GM21786 (cell line): ENCODE results near the gene NGEF.

Source experiments
- ATAC-seq: cut with Tn5 transposase; IDR thresholded peaks from one replicate; pipeline ENCODE4 v1.9.1; 2021; ENCODE audit not compliant: unreplicated experiment

NGEF gene

DNA sequence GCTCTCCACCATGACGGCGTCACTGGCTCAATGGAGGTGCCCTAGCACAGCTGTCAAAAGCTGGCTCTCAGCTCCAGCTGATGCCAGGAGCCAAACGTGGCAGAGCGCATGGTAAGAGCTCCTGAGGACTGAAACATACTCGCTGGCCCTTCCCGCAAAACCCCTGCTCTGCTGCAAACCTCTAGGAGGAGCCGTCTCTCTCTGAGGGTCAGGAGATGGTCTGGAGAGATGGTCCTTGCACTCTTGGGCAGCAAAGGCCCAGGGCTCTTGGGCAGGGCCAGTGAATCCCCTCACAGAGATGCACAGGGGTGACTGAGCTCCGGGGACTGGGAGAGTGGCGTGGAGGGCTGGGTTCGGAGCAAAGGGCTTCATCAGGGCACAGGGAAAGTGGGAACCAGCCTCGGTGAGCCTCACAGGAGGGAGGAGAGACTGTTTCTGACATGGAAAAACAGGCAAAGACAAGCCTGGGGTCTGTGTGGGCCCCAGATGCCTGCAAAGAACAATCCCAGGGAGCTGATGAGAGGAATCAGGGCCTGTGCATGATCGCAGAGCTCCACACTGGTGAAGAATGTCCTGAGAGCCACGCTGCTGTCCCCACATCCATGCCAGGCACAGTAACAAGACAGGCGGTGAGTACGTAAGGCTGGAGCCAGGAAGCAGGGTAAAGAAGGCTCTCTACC, 125.7 kb downstream of the NGEF start:
- ATAC-seq = no peak

DNA sequence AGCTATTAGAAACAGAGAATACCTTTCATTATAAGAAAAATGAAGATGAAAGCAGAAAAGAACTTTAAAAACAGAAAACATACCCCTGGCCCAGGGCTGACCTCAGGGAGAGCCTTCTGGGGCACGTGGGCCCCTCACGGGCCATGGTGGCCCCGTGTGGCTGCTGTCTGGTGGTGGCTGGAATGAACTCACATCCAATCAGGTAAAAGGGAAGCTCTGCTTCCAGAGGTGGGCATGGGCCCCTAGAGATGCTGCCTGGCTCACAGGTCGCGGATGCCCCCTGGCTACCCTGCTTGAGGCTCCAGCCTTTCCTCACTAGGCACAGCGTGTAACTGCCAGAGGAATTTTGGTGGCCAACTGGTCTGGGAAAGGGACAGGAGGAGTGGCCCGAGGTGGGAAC, 126.4 kb downstream of the NGEF start:
- no peak for ATAC-seq

DNA sequence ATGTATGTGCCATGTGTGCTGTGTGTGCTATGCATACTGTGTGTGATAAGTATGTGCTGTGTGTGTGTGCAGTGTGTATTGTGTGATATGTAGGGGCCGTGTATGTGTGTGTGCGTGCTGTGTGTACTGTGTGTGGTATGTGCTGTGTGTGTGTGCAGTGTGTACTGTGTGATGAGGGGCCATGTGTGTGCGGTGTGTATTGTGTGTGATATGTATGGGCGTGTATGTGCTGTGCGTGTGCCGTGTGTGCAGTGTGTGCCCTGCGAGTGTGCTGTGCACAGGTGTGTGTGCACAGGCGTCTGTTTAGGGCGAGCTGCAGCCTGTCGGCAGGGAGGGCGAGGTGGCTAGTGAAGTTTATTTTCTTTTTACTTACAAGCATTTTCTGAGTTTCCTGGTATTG, 126.9 kb downstream of the NGEF start:
- ATAC-seq = no peak

DNA sequence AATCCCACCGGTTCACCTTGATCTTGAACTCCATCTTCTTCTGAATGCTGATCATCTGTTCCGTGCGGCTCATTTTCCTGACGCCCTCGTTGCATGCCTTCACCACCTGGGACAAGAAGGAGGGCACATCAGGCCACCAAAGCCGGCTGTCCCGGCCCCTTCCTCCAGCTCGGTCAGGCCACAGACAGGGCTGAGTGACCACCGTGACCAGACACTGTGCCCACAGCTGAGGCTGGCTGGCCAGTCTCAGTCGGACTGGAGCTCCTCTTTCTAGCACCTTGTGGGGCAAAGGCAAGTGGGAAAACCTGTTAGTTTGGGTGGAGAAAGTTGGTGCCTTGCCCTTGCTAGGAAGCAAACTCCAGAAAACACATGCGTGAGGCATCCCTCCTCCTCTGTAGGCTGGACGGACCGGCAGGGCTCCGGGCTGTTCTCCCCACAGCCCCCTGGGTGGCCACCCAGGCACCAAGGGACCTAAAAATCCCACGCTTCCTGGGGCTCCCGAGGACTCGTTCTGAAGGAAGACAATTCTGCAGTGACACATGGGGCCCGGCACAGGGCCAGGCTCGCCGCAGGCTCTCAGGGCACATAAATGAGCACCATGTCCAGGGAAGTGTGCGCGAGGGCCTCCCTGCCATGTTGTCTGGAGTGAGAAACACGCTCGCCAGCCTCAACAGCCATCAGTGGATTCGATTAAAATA, 127.6 kb downstream of the NGEF start:
- no peak for ATAC-seq

DNA sequence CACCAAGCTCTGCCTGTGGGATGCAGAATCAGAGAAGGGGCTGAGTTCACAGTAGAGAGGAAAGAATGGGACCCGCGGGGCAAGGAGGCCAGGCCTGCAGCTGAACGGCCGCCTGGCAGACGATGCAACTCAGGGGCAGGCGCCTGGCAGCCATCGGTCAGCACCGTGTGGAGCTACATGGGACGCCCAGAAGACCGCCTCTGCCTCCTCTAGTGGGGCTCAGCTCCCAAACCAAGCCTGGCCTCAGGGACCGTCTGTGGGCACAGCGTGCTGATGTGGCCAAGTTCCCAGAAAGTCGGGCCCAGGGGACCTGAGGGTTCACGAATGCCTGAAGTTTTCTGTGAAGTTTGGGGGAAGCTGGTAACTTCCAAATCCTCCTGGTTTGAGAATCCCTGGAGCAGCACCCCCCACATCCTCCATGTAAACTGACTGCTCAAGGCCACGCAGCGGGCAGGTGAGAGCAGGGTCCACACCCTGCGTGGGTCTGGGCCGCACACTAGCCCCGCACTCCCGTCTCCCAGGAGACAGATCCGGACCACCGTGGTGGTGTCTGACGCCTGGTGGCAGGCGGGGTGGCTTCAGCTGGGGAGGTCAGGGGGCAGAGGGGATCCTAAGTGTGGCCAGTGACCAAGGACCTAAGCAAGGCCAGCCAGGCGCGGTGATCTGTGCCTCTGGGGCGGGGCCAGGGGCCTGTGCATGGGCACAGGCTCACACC, 128.3 kb downstream of the NGEF start:
- no peak for ATAC-seq

DNA sequence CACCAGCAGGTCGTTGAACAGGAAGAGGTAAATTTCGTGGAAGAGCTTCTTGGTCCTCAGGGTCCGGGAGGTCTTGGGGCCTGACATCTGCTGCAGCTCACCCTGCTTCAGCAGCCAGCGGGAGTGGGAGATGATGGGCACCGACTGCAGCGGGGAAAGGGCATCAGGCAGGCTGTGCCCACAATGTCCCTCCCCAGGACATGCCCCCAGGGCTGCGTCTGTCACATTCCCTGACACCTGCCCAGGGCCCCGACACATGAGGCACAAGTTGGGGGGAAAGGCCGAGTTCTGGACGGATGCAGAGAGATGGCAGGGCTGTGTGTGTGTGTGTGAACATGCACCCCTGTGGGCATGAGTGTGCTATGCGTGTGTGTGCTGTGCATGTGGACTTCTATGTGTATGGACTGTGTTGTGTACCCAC, 129.0 kb downstream of the NGEF start:
- no peak for ATAC-seq

DNA sequence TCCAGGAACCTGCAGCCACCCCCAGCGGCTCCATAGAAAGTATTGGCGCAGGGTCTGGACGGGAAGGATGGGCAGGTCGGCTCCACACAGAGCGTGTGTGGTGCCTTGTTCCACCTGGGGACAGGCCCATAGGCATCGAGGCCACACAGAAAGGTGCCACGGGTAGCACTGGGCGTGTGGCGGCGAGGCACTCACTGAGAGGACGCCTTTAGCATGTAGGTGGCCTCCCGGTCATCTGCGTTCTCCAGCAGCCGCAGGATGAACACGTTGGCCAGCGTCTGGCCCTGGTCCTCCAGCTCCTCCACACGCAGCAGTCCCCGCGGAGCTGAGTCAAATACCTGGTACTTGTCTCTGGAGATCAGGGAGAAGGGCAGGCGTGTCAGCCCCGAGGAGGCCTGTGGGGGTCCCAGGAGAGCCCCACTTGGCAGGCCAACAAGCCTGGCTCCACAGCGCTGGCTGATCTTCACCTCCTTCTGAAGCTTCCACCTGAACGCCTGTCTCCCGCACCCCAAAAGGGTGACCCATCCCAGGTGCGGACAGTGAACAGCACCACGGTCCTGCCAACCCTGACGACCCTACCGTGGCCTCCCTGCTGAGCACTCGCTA, 129.8 kb downstream of the NGEF start:
- no peak for ATAC-seq

DNA sequence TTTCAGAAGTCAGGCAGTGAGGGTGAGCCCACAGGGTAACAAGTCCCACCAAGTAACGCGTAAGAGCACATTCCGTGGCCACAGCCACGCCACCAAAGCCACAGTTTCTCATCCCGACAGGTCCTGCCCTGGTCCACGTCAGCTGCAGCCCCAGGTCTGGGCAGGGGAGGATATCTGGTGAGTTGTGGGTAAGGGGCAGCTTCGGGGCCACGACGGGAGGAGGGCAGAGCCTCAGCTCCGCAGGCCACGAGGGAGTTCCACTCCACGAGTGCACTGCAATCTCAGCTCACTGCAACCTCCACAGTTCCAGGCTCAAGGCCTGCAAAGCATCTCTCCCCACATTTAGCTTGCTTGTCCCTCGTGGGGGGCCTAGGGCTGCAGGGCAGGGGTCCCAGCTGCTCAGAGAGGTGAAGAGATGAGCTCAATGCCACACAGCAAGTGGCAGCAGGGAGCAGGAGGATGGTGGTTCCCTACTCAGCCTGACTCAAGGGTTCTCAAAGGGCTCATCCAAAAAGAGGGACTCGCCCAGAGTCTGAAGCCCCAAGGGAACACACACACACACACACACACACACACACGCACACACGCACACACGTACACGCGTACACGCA, 130.4 kb downstream of the NGEF start:
- no peak for ATAC-seq

DNA sequence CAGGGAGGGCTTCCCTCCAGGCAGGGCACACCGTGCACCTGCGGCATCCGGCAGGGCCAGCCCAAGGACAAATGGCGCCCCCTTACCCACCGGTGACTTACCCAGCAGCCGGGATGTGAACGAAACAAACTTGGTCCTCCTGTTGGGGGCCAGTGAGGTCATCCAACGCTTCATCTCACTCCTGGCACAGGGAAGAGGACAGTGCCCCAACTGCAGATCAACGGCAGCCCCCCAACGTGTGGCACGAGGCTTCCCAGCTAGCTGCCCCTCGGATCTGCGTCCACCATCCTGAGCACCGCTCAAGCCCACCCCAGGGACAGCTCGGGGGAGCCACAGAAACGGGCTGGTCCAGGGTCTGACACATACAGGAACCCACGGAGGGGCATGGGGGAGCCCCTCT, 131.0 kb downstream of the NGEF start:
- ATAC-seq = no peak

DNA sequence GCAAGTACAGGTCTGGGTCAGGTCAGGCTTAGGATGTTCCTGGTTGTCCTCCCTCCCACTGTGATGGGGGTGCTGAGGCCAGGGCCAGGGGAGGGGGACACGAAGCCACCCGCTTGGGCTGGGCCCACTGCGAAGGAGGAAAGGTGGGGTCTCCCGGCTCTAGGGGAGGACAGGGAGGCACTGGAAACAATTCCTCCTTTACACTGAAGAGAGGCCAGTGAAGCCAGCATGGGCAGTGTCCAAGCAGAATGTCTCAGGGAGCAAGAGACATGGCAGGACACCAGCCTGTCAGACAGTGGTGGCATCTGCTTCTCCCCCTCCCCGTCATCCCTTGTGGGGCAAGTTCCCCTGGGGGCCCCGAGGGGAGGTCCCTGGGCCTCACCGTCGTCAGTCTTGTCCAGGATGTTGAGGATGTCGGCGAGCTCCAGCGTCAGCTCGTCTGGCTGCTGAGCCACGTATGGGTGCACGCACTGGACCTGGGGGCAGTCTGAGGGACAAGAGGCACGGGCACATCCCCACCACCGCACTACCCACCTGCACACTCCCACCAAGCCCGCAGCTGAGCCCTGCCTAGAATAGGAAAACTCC, 132.2 kb downstream of the NGEF start:
- no peak for ATAC-seq

DNA sequence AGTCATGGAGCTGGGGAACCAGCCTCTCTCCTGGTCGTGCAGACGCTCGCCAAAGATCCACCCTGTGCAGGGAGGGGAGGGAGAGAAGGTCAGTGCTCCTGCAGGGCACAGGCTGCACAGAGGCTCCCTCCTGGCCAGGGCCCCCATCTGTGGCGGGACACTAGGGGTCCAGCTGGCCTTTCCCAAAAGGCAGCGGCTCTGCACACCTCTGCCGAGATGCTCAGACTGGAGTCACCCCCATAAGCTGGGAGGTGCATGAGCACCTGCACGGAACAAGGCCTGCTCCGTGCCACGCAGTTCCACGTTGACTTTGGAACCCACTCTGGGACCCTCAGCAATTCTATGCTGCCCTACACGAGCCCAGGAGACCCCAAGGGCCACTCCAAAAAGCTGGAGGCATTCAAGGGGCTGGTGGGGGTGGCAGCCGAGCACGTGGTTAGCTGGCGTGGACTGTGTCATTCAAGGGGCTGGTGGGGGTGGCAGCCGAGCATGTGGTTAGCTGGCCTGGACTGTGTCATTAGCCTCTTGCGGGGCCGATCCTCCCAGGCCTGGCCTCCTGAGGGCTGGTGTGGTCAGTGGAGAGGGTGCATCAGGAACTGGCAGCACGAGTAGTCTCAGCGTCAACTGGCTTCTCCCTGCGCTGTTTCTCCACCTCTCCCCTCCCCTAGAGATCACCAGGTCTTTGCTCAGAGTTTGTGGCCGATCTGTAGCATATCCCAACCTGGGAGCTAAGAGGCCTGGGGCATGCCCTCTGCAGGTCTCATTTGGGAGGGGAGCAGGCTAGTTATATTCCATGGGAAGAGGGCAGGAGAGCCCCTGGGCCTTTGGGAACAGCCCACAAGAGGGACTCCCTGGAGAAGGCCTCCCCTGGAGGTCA, 133.2 kb downstream of the NGEF start:
- no peak for ATAC-seq

DNA sequence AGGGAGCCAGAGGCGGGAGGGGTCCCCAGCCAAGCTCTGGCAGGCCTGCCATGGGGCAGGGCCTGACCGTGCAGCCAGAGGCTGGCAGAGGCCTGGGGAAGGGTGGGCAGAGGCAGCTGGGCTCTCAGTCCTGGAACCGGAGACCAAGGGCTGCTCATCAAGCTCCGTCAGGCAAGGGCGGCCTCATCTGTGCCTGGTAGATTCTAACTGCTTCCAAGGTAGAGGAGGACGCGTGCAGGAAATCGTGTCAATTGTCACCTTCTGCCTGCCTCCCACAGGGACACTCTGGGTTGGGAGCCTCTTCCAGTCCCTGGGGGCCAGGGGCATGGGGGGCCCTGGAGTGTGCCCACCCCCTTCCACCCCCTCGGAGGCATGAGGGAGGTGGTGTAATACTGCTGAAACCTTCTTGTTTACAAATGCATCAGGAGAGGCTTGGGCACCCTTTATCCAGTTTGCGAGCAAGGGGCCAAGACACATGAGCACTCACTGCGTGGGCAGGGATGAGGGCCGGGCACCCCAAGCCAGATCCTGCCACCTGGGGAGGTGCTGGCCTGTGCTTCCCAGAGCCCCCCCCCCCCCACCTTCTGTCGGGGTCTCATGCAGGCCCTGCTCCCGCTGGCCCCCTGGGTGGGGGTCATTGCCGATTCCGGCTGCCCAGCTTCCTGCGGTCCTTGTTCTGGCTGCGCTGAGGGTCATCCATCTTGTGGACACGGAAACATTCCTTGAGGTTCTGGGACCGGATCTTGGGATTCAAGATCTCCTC, 134.0 kb downstream of the NGEF start:
- no peak for ATAC-seq

DNA sequence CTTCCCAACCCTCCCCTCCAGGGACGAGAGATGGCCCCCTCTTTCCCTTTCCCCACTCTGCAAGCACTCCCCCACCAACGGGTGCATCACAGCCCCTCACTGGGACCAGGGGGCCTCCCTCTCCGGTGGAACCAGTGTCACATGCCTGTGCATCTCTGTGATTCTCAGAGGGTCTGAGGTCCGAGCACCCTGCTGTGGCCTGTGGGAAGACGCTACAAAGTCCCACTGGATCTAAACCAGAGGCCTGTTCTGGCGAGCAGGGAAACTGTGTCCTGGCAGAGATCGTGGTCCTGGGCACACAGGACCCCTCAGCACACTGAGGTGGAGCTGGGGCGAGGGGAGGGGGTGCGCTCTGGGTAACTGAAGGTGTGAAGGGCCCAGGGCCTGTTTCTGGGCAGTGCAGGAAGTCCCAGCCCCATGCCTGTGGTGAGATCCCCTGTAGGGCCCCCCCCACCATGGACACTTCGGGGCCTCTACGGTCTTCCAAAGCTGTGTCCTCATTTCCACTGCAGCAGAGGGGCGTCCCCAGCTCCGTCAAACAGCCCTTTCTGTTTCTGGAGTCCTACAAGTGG, 135.0 kb downstream of the NGEF start:
- ATAC-seq = no peak

DNA sequence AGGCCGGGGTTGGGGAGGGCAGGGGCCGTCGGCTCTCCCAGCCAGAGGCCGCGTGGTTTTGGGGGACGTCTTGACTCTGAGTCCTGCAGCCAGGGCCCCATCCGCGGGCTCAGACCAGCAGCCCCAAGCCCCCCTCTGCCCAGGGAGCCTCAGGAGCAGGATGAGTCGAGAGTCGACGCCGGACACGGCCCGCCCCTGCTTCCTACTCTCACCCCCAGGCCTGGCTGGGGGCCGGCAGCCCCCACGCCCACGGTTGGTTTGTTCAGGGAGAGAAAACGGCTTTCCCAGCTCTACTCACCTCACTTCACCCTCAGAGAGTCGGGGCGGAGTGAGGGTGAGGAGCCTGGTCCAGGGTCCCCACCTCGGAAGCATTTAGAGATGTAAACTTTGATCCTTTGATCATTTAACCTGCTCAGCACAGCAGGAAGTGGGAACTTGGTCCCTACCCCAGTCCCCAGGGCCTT, 136.0 kb downstream of the NGEF start:
- no peak for ATAC-seq

DNA sequence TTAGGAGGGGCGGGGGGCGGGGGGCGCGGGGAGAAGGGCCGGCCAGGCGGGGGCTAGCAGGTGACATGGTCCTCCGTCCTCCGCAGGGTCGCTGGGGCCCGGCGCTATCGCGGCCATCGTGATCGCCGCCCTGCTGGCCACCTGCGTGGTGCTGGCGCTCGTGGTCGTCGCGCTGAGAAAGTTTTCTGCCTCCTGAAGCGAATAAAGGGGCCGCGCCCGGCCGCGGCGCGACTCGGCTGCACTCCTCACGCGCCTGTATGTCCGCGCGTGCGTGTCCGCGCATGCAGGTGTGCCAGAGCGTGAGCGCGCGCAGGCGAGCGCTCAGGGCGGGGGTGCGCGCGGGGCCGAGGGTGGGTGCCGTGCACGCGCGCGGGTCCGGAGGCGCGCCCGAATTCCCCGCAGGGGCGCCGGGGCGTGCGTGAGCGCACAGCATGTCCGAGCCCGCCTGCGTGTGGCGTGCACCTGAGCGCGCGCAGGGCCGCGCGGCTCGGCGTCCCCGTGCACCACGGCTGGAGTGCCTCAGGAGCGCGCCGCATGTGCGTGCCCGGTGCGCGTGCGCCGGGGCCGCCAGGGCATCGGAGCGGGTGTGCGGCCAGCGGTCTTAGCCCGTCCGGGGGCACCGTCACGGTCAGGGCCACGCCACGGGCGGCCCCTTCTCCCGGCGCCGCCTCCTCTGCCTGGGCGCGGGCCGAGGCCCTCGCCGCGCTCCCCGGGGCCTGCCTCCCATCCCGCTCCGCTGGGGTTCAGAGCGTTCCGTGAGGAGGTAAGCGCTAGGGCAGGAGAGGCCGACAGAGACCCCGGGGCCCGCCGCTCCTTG, 136.7 kb downstream of the NGEF start:
- ATAC-seq = no peak

DNA sequence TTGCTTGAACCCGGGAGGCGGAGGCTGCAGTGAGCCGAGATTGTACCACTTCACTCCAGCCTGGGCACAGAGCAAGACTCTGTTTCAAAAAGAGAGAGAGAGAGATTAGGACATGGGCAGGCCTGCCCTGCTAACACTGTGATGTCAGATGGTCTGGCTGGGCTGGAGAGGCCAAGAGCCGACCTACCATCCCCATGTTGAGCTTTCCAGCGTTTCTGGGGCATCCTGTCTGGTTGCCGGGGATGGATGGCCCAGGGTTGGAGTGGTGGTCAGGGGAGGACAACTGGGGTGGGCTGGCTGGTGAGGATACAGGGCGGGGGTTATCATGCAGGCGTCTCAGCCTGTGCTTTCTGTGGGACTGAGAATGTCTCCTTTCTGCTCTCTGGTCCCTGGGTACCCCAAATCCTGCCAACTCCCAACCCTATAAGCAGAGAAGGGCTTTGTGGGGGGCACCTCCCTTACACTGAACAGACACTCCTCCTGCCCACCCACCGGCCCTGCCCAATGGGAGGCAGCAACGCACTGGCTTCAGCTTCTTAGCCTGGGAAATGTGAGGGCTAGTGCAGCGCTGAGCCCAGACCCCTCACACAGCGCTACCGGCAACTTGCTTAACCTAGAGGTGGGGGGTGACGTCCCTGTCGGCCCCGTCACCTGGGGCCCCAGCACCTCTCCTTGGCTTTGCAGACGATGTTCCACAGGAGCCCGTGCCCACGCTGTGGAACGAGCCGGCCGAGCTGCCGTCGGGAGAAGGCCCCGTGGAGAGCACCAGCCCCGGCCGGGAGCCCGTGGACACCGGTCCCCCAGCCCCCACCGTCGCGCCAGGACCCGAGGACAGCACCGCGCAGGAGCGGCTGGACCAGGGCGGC, 137.6 kb downstream of the NGEF start:
- no peak for ATAC-seq

DNA sequence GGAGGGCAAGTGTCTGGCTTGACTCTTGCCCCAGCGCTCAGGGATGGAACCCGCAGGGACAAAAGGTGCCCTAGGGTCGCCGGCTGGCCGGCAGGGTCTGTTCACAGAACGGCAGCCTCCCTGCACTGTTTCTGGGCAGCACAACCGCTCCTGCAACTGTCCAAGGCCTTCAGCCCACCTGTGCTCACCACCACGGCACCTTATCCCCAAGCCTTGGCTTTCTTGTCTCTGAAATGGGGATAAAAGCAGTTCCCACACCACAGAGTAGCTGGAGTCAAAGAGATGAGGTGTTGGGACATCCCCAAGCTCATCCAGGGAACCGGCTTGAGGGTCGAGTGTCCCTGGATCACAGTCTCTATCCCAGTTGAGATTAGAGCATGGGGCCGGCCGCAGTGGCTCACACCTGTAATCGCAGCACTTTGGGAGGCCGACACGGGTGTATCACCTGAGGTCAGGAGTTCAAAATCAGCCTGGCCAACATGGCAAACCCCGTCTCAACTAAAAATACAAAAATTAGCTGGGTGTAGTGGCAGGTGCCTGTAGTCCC, 138.3 kb downstream of the NGEF start:
- ATAC-seq = no peak
